NOMO-1 treated with DMSO at 0.1 percent for 48 hours (cell line): ENCODE results near the gene TAS1R3.
"Not testable (repeated sequence)": the region's sequence is repeated elsewhere in the genome, so short reads cannot be mapped to it uniquely, and the experiment has no call there.

Experiments used
- DNase-seq: peaks from one replicate; lab custom pipeline; 2025; ENCODE audit not compliant: unreplicated experiment; lab: John Stamatoyannopoulos, UW

Gene TAS1R3

GRCh38 chr1:1307923-1308755, 22.9 kb upstream of the TAS1R3 start, which contains the start of the genes ACAP3 and PUSL1:
TSS of gene ACAP3 (minus strand) at chr1:1307930. CDS start at chr1:1307815, 115 bp downstream.
TSS of gene PUSL1 (plus strand) at chr1:1308597. CDS start at chr1:1308644, 47 bp downstream.
- DNase-seq, result peak; percentile 92

GRCh38 chr1:1308756-1309250, 22.3 kb upstream of the TAS1R3 start:
- no peak for DNase-seq

- peak; percentile 12 for DNase-seq
These were observed 21.6 kb upstream of the TAS1R3 start for GRCh38 chr1:1309251-1310108.

- DNase-seq, result no peak
These were observed 21.0 kb upstream of the TAS1R3 start for GRCh38 chr1:1310109-1310385.

- no peak for DNase-seq
These were observed 20.5 kb upstream of the TAS1R3 start for GRCh38 chr1:1310476-1311053.

- DNase-seq, result no peak
These were observed 19.7 kb upstream of the TAS1R3 start for GRCh38 chr1:1311107-1312104.

GRCh38 chr1:1312450-1313314, 18.4 kb upstream of the TAS1R3 start:
- DNase-seq, result no peak

GRCh38 chr1:1313500-1314236, 17.4 kb upstream of the TAS1R3 start:
- no peak for DNase-seq

GRCh38 chr1:1314237-1314586, 16.9 kb upstream of the TAS1R3 start:
- no peak for DNase-seq

- DNase-seq, result no peak
These were observed 16.3 kb upstream of the TAS1R3 start for GRCh38 chr1:1314678-1315335.

GRCh38 chr1:1315435-1315954, 15.6 kb upstream of the TAS1R3 start:
- DNase-seq, result no peak

- not testable (repeated sequence) for DNase-seq
These were observed 14.9 kb upstream of the TAS1R3 start for GRCh38 chr1:1316199-1316598.

GRCh38 chr1:1317420-1317819, 13.7 kb upstream of the TAS1R3 start:
- DNase-seq, result no peak

GRCh38 chr1:1318131-1318652, 12.9 kb upstream of the TAS1R3 start:
- no peak for DNase-seq

- DNase-seq, result no peak
These were observed 12.1 kb upstream of the TAS1R3 start for GRCh38 chr1:1318777-1319645.

GRCh38 chr1:1319646-1319941, 11.5 kb upstream of the TAS1R3 start:
- DNase-seq, result no peak
